Endodermal cell (in vitro differentiated cells): ENCODE measurements around the gene ROBO4. TPM values are rescaled to one million over a fixed set of nuclear protein-coding genes. Genes with fewer than 3 reads are reported as not detected.
A peak's percentile ranks its signal among the peaks of the same experiment; 100 is the strongest.

Source experiments
- DNase-seq: peaks from one replicate; pipeline ENCODE4 v3.0.0-alpha.2; 2017
- H3K27ac ChIP-seq: 2 replicates; pipeline ENCODE4 v1.5.1; 2013; ENCODE audit warnings: mild to moderate bottlenecking, low read depth, low read length, moderate library complexity
- H3K27me3 ChIP-seq: 2 replicates; pipeline ENCODE4 v1.6.1; 2013; ENCODE audit warnings: mild to moderate bottlenecking, low read length, moderate library complexity; ENCODE audit not compliant: insufficient read depth, control insufficient read depth, poor library complexity, severe bottlenecking
- H3K36me3 ChIP-seq: 2 replicates; pipeline ENCODE4 v1.7.0; 2013; ENCODE audit warnings: mild to moderate bottlenecking, low read length, moderate library complexity; ENCODE audit not compliant: control insufficient read depth, insufficient read depth
- H3K4me1 ChIP-seq: one replicate; pipeline ENCODE4 v1.7.0; 2013; ENCODE audit warnings: low read length; ENCODE audit not compliant: control insufficient read depth, insufficient read depth
- H3K4me3 ChIP-seq: 2 replicates; pipeline ENCODE4 v1.5.1; 2013; ENCODE audit warnings: mild to moderate bottlenecking, low read length, moderate library complexity
- H3K9ac ChIP-seq: 2 replicates; pipeline ENCODE4 v1.6.1; 2013; ENCODE audit warnings: mild to moderate bottlenecking, low read length, moderate library complexity; ENCODE audit not compliant: poor library complexity, severe bottlenecking; ENCODE audit errors: extremely low read depth
- H3K9me3 ChIP-seq: 2 replicates; pipeline ENCODE4 v1.6.1; 2013; ENCODE audit warnings: mild to moderate bottlenecking, low read length, moderate library complexity; ENCODE audit not compliant: control insufficient read depth
- H3K27ac Mint-ChIP-seq: 2 replicates; pipeline ENCODE4 v1.8.0; 2020; ENCODE audit warnings: mixed read lengths
- H3K27me3 Mint-ChIP-seq: 2 replicates; pipeline ENCODE4 v1.8.0; 2021; ENCODE audit warnings: mild to moderate bottlenecking, mixed read lengths; ENCODE audit not compliant: insufficient read depth
- H3K36me3 Mint-ChIP-seq: 2 replicates; pipeline ENCODE4 v1.8.0; 2020; ENCODE audit warnings: low read depth, mixed read lengths
- H3K4me1 Mint-ChIP-seq: 2 replicates; pipeline ENCODE4 v1.8.0; 2020; ENCODE audit warnings: mixed read lengths
- H3K4me3 Mint-ChIP-seq: 2 replicates; pipeline ENCODE4 v1.8.0; 2020; ENCODE audit warnings: mild to moderate bottlenecking, moderate library complexity, mixed read lengths
- H3K9me3 Mint-ChIP-seq: 2 replicates; pipeline ENCODE4 v1.8.0; 2020; ENCODE audit warnings: mild to moderate bottlenecking, mixed read lengths
- WGBS, 2 experiments: methylation state at CpG; one replicate each; pipeline versions ENCODE4 v1.1.5 to v1.1.7; 2013; ENCODE audit warnings: missing lambda C conversion rate in 2 of 2, mixed read lengths in 1 of 2; ENCODE audit not compliant: insufficient coverage in 1 of 2, insufficient read length in 1 of 2; 5-methylcytosine and 5-hydroxymethylcytosine counted together
- total RNA-seq, 2 donors: library from RNA; stranded (reverse); fragmentation: NEBNext Ultra II Directional in 1 of 2; extraction: Animal tissue kit (Norgen Biotek cat#: 25700) in 1 of 2; gene quantifications; 2 replicates in 1 of 2; 3 replicates in 1 of 2; pipeline ENCODE4 v1.2.1, GENCODE V29; 2021
- TF ChIP-seq, protein P1 (sequence below): fragments of 200-600 bp; sonication (generic); conservative IDR thresholded peaks from 2 replicates; pipeline ENCODE4 v1.5.0; 2021; ENCODE audit warnings: antibody characterized with exemption, mild to moderate bottlenecking

ROBO4 gene
- total RNA-seq, 2 donors from 2014 or later, result 0.59 TPM; not detected in 1

GRCh38 chr11:124879493-124880289 is 18.0 kb downstream of the ROBO4 start:
- peaks cover 2% of the 10 kb centered on the region for H3K36me3 Mint-ChIP-seq
- TF ChIP-seq, protein P1, sequence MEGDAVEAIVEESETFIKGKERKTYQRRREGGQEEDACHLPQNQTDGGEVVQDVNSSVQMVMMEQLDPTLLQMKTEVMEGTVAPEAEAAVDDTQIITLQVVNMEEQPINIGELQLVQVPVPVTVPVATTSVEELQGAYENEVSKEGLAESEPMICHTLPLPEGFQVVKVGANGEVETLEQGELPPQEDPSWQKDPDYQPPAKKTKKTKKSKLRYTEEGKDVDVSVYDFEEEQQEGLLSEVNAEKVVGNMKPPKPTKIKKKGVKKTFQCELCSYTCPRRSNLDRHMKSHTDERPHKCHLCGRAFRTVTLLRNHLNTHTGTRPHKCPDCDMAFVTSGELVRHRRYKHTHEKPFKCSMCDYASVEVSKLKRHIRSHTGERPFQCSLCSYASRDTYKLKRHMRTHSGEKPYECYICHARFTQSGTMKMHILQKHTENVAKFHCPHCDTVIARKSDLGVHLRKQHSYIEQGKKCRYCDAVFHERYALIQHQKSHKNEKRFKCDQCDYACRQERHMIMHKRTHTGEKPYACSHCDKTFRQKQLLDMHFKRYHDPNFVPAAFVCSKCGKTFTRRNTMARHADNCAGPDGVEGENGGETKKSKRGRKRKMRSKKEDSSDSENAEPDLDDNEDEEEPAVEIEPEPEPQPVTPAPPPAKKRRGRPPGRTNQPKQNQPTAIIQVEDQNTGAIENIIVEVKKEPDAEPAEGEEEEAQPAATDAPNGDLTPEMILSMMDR, result no peak
- H3K4me1 Mint-ChIP-seq, result peaks cover 12% of the 10 kb centered on the region
- H3K9me3 ChIP-seq, result no peaks in the 10 kb centered on the region
- DNase-seq, result no peak
- H3K4me1 ChIP-seq, result no peaks in the 10 kb centered on the region
- no peak overlapping the region for H3K27ac Mint-ChIP-seq
- peaks cover 22% of the 10 kb centered on the region for H3K27me3 ChIP-seq
- WGBS, 2 experiments, result 89 to 100% methylated on average over 7 to 16 of the region's 16 CpGs
- H3K9ac ChIP-seq, result no peak overlapping the region
- H3K4me3 ChIP-seq, result no peak overlapping the region
- no peaks in the 10 kb centered on the region for H3K36me3 ChIP-seq
- no peak overlapping the region for H3K4me3 Mint-ChIP-seq
- H3K27me3 Mint-ChIP-seq, result peaks cover 30% of the 10 kb centered on the region
- no peaks in the 10 kb centered on the region for H3K9me3 Mint-ChIP-seq
- H3K27ac ChIP-seq, result no peak overlapping the region

DNA sequence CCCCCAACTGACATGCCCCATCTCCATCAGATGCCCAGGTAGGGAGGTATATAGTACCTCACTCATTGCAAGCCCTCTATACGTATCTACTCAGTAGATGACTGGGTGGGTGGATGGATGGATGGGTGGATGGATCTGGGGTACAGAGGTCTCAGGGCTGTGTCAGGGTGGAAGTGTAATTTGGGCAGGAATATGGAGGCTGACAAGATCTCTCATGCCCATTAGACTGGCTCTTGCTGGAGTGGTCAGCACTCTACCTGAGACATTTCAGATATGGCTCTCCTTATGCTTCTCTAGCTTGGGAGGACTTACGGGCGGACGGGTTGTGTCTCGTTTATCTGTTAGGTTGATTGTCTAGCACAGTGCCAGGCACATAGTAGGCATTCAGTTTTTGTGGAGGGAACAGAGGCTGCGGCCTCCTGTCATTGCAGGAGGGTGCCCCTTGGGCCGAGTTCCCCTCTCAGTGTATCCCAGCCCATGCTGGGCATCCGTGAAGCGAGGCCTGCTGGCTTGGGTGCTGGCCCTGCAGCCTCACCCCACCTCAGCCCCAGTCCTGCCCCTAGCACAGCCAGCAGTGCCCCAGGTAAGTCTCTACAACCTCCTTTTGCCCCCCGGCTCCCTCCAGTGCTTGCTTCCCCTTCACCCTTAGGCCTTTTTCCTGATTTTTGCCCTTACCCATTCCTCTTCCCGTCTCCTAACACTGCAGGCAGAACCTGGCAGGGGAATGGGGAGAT is 18.7 kb downstream of the ROBO4 start:
- Mint-ChIP-seq H3K4me1 (peaks cover 12% of the 10 kb centered on the region), H3K4me3 (no peak overlapping the region), H3K27me3 (peaks cover 33% of the 10 kb centered on the region), H3K27ac (no peak overlapping the region), H3K9me3 (no peaks in the 10 kb centered on the region), H3K36me3 (peaks cover 2% of the 10 kb centered on the region)
- Histone ChIP-seq H3K4me1 (no peaks in the 10 kb centered on the region), H3K36me3 (no peaks in the 10 kb centered on the region), H3K27me3 (peaks cover 30% of the 10 kb centered on the region), H3K4me3 (no peak overlapping the region), H3K27ac (no peak overlapping the region), H3K9me3 (no peaks in the 10 kb centered on the region), H3K9ac (no peak overlapping the region)
- no peak for DNase-seq
- 94 to 98% methylated on average over 7 to 11 of the region's 11 CpGs for WGBS, 2 experiments
- TF ChIP-seq, protein P1, result no peak

GRCh38 chr11:124877910-124878758 is 19.5 kb downstream of the ROBO4 start:
- Histone ChIP-seq H3K27ac (no peak overlapping the region), H3K36me3 (no peaks in the 10 kb centered on the region), H3K4me3 (no peak overlapping the region), H3K27me3 (peaks cover 38% of the 10 kb centered on the region), H3K4me1 (no peaks in the 10 kb centered on the region), H3K9ac (no peak overlapping the region), H3K9me3 (no peaks in the 10 kb centered on the region)
- WGBS, 2 experiments, result 79 to 85% methylated on average over 8 to 17 of the region's 17 CpGs
- no peak overlapping the region for H3K27ac Mint-ChIP-seq
- H3K36me3 Mint-ChIP-seq, result peaks cover 2% of the 10 kb centered on the region
- peak; percentile 45 for DNase-seq
- H3K9me3 Mint-ChIP-seq, result no peaks in the 10 kb centered on the region
- TF ChIP-seq, protein P1, result no peak
- H3K4me3 Mint-ChIP-seq, result peak overlapping the region; percentile 73
- H3K27me3 Mint-ChIP-seq, result peaks cover 37% of the 10 kb centered on the region
- peaks cover 12% of the 10 kb centered on the region for H3K4me1 Mint-ChIP-seq
